ENCODE measurements around the gene PMFBP1. TPM values are rescaled to one million over a fixed set of nuclear protein-coding genes. Genes with fewer than 3 reads are reported as not detected.

The PMFBP1 gene
- total RNA-seq, 1 experiment from 2014 or later, result 5.6 TPM

- no peak for DNase-seq (ENCODE audit: low read depth, low spot score)
- H3K27ac ChIP-seq (ENCODE audit: low read depth, low read length), result no peak overlapping the region
- H3K4me2 ChIP-seq (ENCODE audit: low read length), result no peak overlapping the region
- peaks cover 25 to 30% of the 10 kb centered on the region in 2 experiments; a peak in 3 of 4 replicates for H3K36me3 ChIP-seq (ENCODE audit: control insufficient read depth in 1 of 2, insufficient read depth in 2 of 2, low read length in 2 of 2)
- ChIA-PET POLR2A (no interaction called here), RAD21 (ENCODE audit: low non-redundant PET in 1 of 2, low total read pairs in 2 of 2, uncharacterized antibody in 2 of 2, unreplicated experiment in 2 of 2) (no interaction called here), CTCF (no interaction called here)
- H3K9me2 ChIP-seq (ENCODE audit: insufficient read depth), result no peaks in the 10 kb centered on the region
- H3K4me3 ChIP-seq (replicated peaks in 1 of 2; ENCODE audit: low read depth in 1 of 2, low read length in 2 of 2), result no peak overlapping the region
- no TSS peak for BruUV-seq (replicated peaks)
- no peak overlapping the region for H2AFZ ChIP-seq (ENCODE audit: low read depth, low read length, poor library complexity, severe bottlenecking)
- TF ChIP-seq EZH2phosphoT487 (IDR thresholded peaks at IDR 0.05; ENCODE audit: borderline replicate concordance) (no peak), TCF7L2 (IDR thresholded peaks at IDR 0.05; ENCODE audit: borderline replicate concordance, extremely low read depth, insufficient read depth, insufficient read length) (no peak), POLR2A (IDR thresholded peaks at IDR 0.05; ENCODE audit: borderline replicate concordance, extremely low read depth, insufficient read depth, insufficient read length) (no peak), EZH2 (IDR thresholded peaks at IDR 0.05) (no peak), RAD21 (IDR thresholded peaks at IDR 0.05; ENCODE audit: low read depth) (no peak), ZNF274 (IDR thresholded peaks at IDR 0.05; ENCODE audit: low read depth, low read length) (no peak), SRF (IDR thresholded peaks at IDR 0.05; ENCODE audit: low read depth) (no peak), JUND (IDR thresholded peaks at IDR 0.05) (no peak), ZFX (IDR thresholded peaks at IDR 0.05) (no peak)
- no peaks in the 10 kb centered on the region for H4K20me1 ChIP-seq (ENCODE audit: insufficient read depth)
- peaks cover 11 to 13% of the 10 kb centered on the region in 2 experiments; a peak in 2 of 4 replicates for H3K9me3 ChIP-seq (ENCODE audit: control insufficient read depth in 1 of 2, insufficient read depth in 1 of 2, low read depth in 1 of 2, low read length in 2 of 2)
- H3K4me1 ChIP-seq (ENCODE audit: control insufficient read depth in 1 of 2, insufficient read depth in 2 of 2, low read length in 2 of 2), result peaks cover 9 to 18% of the 10 kb centered on the region in 2 experiments; a peak in 3 of 4 replicates
- no peak for ATAC-seq
- no peak overlapping the region for H3K9ac ChIP-seq (ENCODE audit: low read length)
- intact Hi-C loops (cut with micrococcal nuclease), result no loop called here
- no peaks in the 10 kb centered on the region for H3K79me2 ChIP-seq (ENCODE audit: insufficient read depth, low read length)
- no peaks in the 10 kb centered on the region for H3K27me3 ChIP-seq (ENCODE audit: insufficient read depth, low read length)
These were observed 87.0 kb downstream of the PMFBP1 start for GRCh38 chr16:72085002-72085401.

GRCh38 chr16:72084445-72084844 is 87.5 kb downstream of the PMFBP1 start:
- peaks cover 21 to 25% of the 10 kb centered on the region in 2 experiments; a peak in 3 of 4 replicates for H3K36me3 ChIP-seq (ENCODE audit: control insufficient read depth in 1 of 2, insufficient read depth in 2 of 2, low read length in 2 of 2)

More at GRCh38 chr16:72084445-72084844, 87.5 kb downstream of the PMFBP1 start:
- DNase-seq (ENCODE audit: low read depth, low spot score) (no peak), ATAC-seq (no peak)
- Histone ChIP-seq H3K4me1 (ENCODE audit: control insufficient read depth in 1 of 2, insufficient read depth in 2 of 2, low read length in 2 of 2) (peaks cover 9 to 18% of the 10 kb centered on the region in 2 experiments; a peak in 3 of 4 replicates), H3K4me2 (ENCODE audit: low read length) (no peak overlapping the region), H3K27me3 (ENCODE audit: insufficient read depth, low read length) (no peaks in the 10 kb centered on the region), H3K4me3 (replicated peaks in 1 of 2; ENCODE audit: low read depth in 1 of 2, low read length in 2 of 2) (no peak overlapping the region), H2AFZ (ENCODE audit: low read depth, low read length, poor library complexity, severe bottlenecking) (no peak overlapping the region), H4K20me1 (ENCODE audit: insufficient read depth) (no peaks in the 10 kb centered on the region), H3K9me2 (ENCODE audit: insufficient read depth) (no peaks in the 10 kb centered on the region), H3K9me3 (ENCODE audit: control insufficient read depth in 1 of 2, insufficient read depth in 1 of 2, low read depth in 1 of 2, low read length in 2 of 2) (peaks cover 11 to 13% of the 10 kb centered on the region in 2 experiments; a peak in 2 of 4 replicates), H3K79me2 (ENCODE audit: insufficient read depth, low read length) (no peaks in the 10 kb centered on the region), H3K27ac (ENCODE audit: low read depth, low read length) (no peak overlapping the region), H3K9ac (ENCODE audit: low read length) (no peak overlapping the region)
- ChIA-PET RAD21 (ENCODE audit: low non-redundant PET in 1 of 2, low total read pairs in 2 of 2, uncharacterized antibody in 2 of 2, unreplicated experiment in 2 of 2) (no interaction called here), POLR2A (no interaction called here), CTCF (no interaction called here)
- no TSS peak for BruUV-seq (replicated peaks)
- TF ChIP-seq CEBPB (IDR thresholded peaks at IDR 0.05; ENCODE audit: low read depth) (no peak), CBX3 (IDR thresholded peaks at IDR 0.05; ENCODE audit: low read depth) (0 out of 2 replicates have a peak, but pooled peaks have one; percentile 47), JUND (IDR thresholded peaks at IDR 0.05) (no peak)
- intact Hi-C loops (cut with micrococcal nuclease), result no loop called here

All from HCT116 (cell line).